Measurements from ENCODE around the gene LOC101059915.

DNA sequence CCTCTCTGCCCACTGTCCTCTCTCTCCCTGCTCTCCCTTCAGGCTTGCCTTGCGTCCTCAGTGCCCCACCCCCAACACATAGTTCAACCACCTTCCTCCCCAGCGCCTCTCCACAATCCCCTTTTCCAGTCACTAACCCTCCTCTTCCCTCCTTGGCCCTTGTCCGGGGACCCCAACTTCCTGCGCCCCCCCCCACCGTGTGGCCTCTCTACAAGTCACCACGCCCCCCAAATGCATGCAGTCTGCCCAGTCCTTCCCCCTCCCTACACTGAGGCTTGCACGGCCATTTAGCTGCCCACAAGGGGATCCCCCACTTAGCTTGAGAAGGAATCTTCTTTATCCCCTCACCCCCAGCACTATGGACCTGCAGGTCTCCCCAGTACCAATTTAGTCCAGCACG lies 49.6 kb upstream of the LOC101059915 start:
- TF ChIP-seq, protein P1, sequence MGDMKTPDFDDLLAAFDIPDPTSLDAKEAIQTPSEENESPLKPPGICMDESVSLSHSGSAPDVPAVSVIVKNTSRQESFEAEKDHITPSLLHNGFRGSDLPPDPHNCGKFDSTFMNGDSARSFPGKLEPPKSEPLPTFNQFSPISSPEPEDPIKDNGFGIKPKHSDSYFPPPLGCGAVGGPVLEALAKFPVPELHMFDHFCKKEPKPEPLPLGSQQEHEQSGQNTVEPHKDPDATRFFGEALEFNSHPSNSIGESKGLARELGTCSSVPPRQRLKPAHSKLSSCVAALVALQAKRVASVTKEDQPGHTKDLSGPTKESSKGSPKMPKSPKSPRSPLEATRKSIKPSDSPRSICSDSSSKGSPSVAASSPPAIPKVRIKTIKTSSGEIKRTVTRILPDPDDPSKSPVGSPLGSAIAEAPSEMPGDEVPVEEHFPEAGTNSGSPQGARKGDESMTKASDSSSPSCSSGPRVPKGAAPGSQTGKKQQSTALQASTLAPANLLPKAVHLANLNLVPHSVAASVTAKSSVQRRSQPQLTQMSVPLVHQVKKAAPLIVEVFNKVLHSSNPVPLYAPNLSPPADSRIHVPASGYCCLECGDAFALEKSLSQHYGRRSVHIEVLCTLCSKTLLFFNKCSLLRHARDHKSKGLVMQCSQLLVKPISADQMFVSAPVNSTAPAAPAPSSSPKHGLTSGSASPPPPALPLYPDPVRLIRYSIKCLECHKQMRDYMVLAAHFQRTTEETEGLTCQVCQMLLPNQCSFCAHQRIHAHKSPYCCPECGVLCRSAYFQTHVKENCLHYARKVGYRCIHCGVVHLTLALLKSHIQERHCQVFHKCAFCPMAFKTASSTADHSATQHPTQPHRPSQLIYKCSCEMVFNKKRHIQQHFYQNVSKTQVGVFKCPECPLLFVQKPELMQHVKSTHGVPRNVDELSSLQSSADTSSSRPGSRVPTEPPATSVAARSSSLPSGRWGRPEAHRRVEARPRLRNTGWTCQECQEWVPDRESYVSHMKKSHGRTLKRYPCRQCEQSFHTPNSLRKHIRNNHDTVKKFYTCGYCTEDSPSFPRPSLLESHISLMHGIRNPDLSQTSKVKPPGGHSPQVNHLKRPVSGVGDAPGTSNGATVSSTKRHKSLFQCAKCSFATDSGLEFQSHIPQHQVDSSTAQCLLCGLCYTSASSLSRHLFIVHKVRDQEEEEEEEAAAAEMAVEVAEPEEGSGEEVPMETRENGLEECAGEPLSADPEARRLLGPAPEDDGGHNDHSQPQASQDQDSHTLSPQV (IDR thresholded peaks at IDR 0.05) = no peak
- TF ChIP-seq ESRRA (IDR thresholded peaks at IDR 0.05; ENCODE audit: low read length) (no peak), YY1 (IDR thresholded peaks at IDR 0.05; ENCODE audit: low read depth, low read length) (no peak), SMAD1 (IDR thresholded peaks at IDR 0.05; ENCODE audit: low read depth, partially characterized antibody) (no peak), SMC3 (IDR thresholded peaks at IDR 0.05; ENCODE audit: borderline replicate concordance, low read length) (no peak), ZNF274 (IDR thresholded peaks at IDR 0.05; ENCODE audit: insufficient read depth, insufficient read length) (no peak), SUZ12 (IDR thresholded peaks at IDR 0.05; ENCODE audit: unreplicated experiment) (no peak)
- TF ChIP-seq, protein P2, sequence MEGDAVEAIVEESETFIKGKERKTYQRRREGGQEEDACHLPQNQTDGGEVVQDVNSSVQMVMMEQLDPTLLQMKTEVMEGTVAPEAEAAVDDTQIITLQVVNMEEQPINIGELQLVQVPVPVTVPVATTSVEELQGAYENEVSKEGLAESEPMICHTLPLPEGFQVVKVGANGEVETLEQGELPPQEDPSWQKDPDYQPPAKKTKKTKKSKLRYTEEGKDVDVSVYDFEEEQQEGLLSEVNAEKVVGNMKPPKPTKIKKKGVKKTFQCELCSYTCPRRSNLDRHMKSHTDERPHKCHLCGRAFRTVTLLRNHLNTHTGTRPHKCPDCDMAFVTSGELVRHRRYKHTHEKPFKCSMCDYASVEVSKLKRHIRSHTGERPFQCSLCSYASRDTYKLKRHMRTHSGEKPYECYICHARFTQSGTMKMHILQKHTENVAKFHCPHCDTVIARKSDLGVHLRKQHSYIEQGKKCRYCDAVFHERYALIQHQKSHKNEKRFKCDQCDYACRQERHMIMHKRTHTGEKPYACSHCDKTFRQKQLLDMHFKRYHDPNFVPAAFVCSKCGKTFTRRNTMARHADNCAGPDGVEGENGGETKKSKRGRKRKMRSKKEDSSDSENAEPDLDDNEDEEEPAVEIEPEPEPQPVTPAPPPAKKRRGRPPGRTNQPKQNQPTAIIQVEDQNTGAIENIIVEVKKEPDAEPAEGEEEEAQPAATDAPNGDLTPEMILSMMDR (IDR thresholded peaks at IDR 0.05 in 2 of 3, conservative IDR thresholded peaks at IDR 0.05 in 1 of 3; ENCODE audit: control insufficient read depth in 2 of 3, extremely low read depth in 1 of 3, insufficient read depth in 1 of 3, low read depth in 3 of 3, low read length in 3 of 3) = no peak
- TF ChIP-seq, protein P3, sequence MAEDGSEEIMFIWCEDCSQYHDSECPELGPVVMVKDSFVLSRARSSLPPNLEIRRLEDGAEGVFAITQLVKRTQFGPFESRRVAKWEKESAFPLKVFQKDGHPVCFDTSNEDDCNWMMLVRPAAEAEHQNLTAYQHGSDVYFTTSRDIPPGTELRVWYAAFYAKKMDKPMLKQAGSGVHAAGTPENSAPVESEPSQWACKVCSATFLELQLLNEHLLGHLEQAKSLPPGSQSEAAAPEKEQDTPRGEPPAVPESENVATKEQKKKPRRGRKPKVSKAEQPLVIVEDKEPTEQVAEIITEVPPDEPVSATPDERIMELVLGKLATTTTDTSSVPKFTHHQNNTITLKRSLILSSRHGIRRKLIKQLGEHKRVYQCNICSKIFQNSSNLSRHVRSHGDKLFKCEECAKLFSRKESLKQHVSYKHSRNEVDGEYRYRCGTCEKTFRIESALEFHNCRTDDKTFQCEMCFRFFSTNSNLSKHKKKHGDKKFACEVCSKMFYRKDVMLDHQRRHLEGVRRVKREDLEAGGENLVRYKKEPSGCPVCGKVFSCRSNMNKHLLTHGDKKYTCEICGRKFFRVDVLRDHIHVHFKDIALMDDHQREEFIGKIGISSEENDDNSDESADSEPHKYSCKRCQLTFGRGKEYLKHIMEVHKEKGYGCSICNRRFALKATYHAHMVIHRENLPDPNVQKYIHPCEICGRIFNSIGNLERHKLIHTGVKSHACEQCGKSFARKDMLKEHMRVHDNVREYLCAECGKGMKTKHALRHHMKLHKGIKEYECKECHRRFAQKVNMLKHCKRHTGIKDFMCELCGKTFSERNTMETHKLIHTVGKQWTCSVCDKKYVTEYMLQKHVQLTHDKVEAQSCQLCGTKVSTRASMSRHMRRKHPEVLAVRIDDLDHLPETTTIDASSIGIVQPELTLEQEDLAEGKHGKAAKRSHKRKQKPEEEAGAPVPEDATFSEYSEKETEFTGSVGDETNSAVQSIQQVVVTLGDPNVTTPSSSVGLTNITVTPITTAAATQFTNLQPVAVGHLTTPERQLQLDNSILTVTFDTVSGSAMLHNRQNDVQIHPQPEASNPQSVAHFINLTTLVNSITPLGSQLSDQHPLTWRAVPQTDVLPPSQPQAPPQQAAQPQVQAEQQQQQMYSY (CRISPR knock-in tag; IDR thresholded peaks at IDR 0.05) = no peak
